22Rv1 (cell line): ENCODE data around the gene STRN3.

Experiments used
- H3K27ac ChIP-seq: fragments of 450-650 bp; 2 replicates; pipeline ENCODE4 v1.5.1; 2017
- CTCF ChIP-seq: fragments of 450-650 bp; IDR thresholded peaks from 2 replicates; pipeline ENCODE4 v1.5.1; 2017; ENCODE audit warnings: mild to moderate bottlenecking
- ZFX ChIP-seq: fragments of 450-650 bp; IDR thresholded peaks from 2 replicates; pipeline ENCODE4 v1.6.1; 2017; ENCODE audit warnings: antibody characterized with exemption, borderline replicate concordance

Gene STRN3

GRCh38 chr14:31000629-31001338 is 25.4 kb downstream of the STRN3 start:
- TF ChIP-seq CTCF (no peak), ZFX (no peak)
- H3K27ac ChIP-seq: no peak overlapping the region

GRCh38 chr14:30999038-30999773 is 27.0 kb downstream of the STRN3 start:
- H3K27ac ChIP-seq: no peak overlapping the region
- TF ChIP-seq CTCF (no peak), ZFX (no peak)

GRCh38 chr14:30998100-30998706 is 28.0 kb downstream of the STRN3 start:
- TF ChIP-seq CTCF (no peak), ZFX (no peak)
- no peak overlapping the region for H3K27ac ChIP-seq

GRCh38 chr14:30996892-30997659 is 29.1 kb downstream of the STRN3 start:
- TF ChIP-seq ZFX: no peak
- no peak for TF ChIP-seq CTCF
- H3K27ac ChIP-seq: no peak overlapping the region

GRCh38 chr14:30995689-30996088 is 30.5 kb downstream of the STRN3 start:
- H3K27ac ChIP-seq: no peak overlapping the region
- TF ChIP-seq CTCF (no peak), ZFX (no peak)

- H3K27ac ChIP-seq: no peak overlapping the region
- no peak for TF ChIP-seq CTCF
- no peak for TF ChIP-seq ZFX
Measured at GRCh38 chr14:30994681-30995620, 31.2 kb downstream of the STRN3 start.
